Natural killer cell (primary cell): ENCODE results near the gene PDE8A. TPM values are rescaled to one million over a fixed set of nuclear protein-coding genes. Genes with fewer than 3 reads are reported as not detected.

ENCODE experiments used
- ATAC-seq, 3 donors: fragments of 150-1000 bp in 2 of 3; fragments of 200-7000 bp in 1 of 3; cut with Tn5 transposase; 1 replicate in 1 of 3; 2 replicates in 2 of 3; pipeline ENCODE4 v1.10.0; 2021; ENCODE audit warnings: mild to moderate bottlenecking in 2 of 3, moderate library complexity in 2 of 3
- DNase-seq, 2 donors: peaks; one replicate each; pipeline versions ENCODE4 v3.0.0 to v3.0.0-alpha.2; 2013 to 2021; ENCODE audit warnings: mixed read lengths in 1 of 2
- H3K27ac ChIP-seq: one replicate; pipeline ENCODE4 v1.5.1; 2013; ENCODE audit warnings: mild to moderate bottlenecking, low read length
- H3K27me3 ChIP-seq: one replicate; pipeline ENCODE4 v1.6.1; 2013; ENCODE audit warnings: low read length; ENCODE audit not compliant: control insufficient read depth, insufficient read depth
- H3K36me3 ChIP-seq: one replicate; pipeline ENCODE4 v1.6.1; 2013; ENCODE audit warnings: low read length; ENCODE audit not compliant: control insufficient read depth, insufficient read depth
- H3K4me1 ChIP-seq: one replicate; pipeline ENCODE4 v1.6.1; 2013; ENCODE audit warnings: low read length; ENCODE audit not compliant: control insufficient read depth, insufficient read depth
- H3K4me3 ChIP-seq: one replicate; pipeline ENCODE4 v1.5.1; 2013; ENCODE audit warnings: low read length
- H3K9me3 ChIP-seq: one replicate; pipeline ENCODE4 v1.6.1; 2013; ENCODE audit warnings: low read length; ENCODE audit not compliant: control insufficient read depth, insufficient read depth
- H3K27ac Mint-ChIP-seq, 2 donors: one replicate each; pipeline ENCODE4 v1.8.0; 2022; ENCODE audit warnings: mild to moderate bottlenecking in 2 of 2, mixed read lengths in 2 of 2, moderate library complexity in 1 of 2
- H3K27me3 Mint-ChIP-seq, 2 donors: one replicate each; pipeline ENCODE4 v1.8.0; 2022; ENCODE audit warnings: low read depth in 2 of 2, mixed read lengths in 2 of 2
- H3K36me3 Mint-ChIP-seq: one replicate; pipeline ENCODE4 v1.8.0; 2022; ENCODE audit warnings: mixed read lengths
- H3K4me1 Mint-ChIP-seq, 2 donors: one replicate each; pipeline ENCODE4 v1.8.0; 2022; ENCODE audit warnings: mixed read lengths in 2 of 2
- H3K4me3 Mint-ChIP-seq: one replicate; pipeline ENCODE4 v1.8.0; 2022; ENCODE audit warnings: mild to moderate bottlenecking, moderate library complexity, mixed read lengths
- H3K9me3 Mint-ChIP-seq, 2 donors: one replicate each; pipeline ENCODE4 v1.8.0; 2022; ENCODE audit warnings: mixed read lengths in 2 of 2
- WGBS: methylation state at CpG from one replicate; pipeline ENCODE4 v1.1.7; 2013; ENCODE audit warnings: missing lambda C conversion rate; ENCODE audit not compliant: insufficient coverage; 5-methylcytosine and 5-hydroxymethylcytosine counted together
- intact Hi-C: fragments of 100-400 bp; cut with micrococcal nuclease; formaldehyde crosslinking; loops from one replicate; pipeline ENCODE4 v1.14.2; 2022
- total RNA-seq, 4 donors: library from RNA; stranded (reverse); fragments of 120-200 nt in 1 of 4; gene quantifications; one replicate each; pipeline versions ENCODE4 v1.2.3 to v1.2.4, GENCODE V29; 2013 to 2022
- TF ChIP-seq, protein P1 (sequence below): fragments of 200-600 bp; IDR thresholded peaks from one replicate; pipeline ENCODE4 v1.8.0; 2022; ENCODE audit warnings: antibody characterized with exemption

The PDE8A gene
- total RNA-seq, 3 donors from 2014 or later (not counting 1 experiment from before 2014, with no cell fraction given) = 21.0 to 24.2 (median 23.8) TPM

- no peak overlapping the region for H3K27ac ChIP-seq
- H3K36me3 Mint-ChIP-seq = no peaks in the 10 kb centered on the region
- no peak overlapping the region for H3K4me3 Mint-ChIP-seq
- intact Hi-C loops = no loop called here
- ATAC-seq (no peak), DNase-seq (no peak)
- no peak overlapping the region for H3K4me3 ChIP-seq
- TF ChIP-seq, protein P1, sequence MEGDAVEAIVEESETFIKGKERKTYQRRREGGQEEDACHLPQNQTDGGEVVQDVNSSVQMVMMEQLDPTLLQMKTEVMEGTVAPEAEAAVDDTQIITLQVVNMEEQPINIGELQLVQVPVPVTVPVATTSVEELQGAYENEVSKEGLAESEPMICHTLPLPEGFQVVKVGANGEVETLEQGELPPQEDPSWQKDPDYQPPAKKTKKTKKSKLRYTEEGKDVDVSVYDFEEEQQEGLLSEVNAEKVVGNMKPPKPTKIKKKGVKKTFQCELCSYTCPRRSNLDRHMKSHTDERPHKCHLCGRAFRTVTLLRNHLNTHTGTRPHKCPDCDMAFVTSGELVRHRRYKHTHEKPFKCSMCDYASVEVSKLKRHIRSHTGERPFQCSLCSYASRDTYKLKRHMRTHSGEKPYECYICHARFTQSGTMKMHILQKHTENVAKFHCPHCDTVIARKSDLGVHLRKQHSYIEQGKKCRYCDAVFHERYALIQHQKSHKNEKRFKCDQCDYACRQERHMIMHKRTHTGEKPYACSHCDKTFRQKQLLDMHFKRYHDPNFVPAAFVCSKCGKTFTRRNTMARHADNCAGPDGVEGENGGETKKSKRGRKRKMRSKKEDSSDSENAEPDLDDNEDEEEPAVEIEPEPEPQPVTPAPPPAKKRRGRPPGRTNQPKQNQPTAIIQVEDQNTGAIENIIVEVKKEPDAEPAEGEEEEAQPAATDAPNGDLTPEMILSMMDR = no peak
- H3K27ac Mint-ChIP-seq = no peak overlapping the region
- no peaks in the 10 kb centered on the region for H3K4me1 Mint-ChIP-seq
- H3K36me3 ChIP-seq = no peaks in the 10 kb centered on the region
- H3K27me3 ChIP-seq = no peaks in the 10 kb centered on the region
- H3K27me3 Mint-ChIP-seq = peaks cover 7 to 30% of the 10 kb centered on the region in 2 donors
- no peaks in the 10 kb centered on the region for H3K9me3 Mint-ChIP-seq
- H3K4me1 ChIP-seq = no peaks in the 10 kb centered on the region
- WGBS = 100% methylated on average over 1 of the region's 1 CpG
- no peaks in the 10 kb centered on the region for H3K9me3 ChIP-seq
Observed at GRCh38 chr15:85162237-85162636, 180.6 kb downstream of the PDE8A start.

- Mint-ChIP-seq H3K4me1 (peaks cover 0 to 4% of the 10 kb centered on the region in 2 donors), H3K4me3 (no peak overlapping the region), H3K27ac (no peak overlapping the region), H3K27me3 (peaks cover 4 to 28% of the 10 kb centered on the region in 2 donors), H3K9me3 (no peaks in the 10 kb centered on the region), H3K36me3 (no peaks in the 10 kb centered on the region)
- peaks cover 6% of the 10 kb centered on the region for H3K4me1 ChIP-seq
- H3K27ac ChIP-seq = no peak overlapping the region
- TF ChIP-seq, protein P1 = no peak
- intact Hi-C loops = no loop called here
- no peak overlapping the region for H3K4me3 ChIP-seq
- H3K36me3 ChIP-seq = no peaks in the 10 kb centered on the region
- no peak for ATAC-seq
- no peaks in the 10 kb centered on the region for H3K9me3 ChIP-seq
- H3K27me3 ChIP-seq = peaks cover 5% of the 10 kb centered on the region
- 94% methylated on average over 7 of the region's 7 CpGs for WGBS
- no peak for DNase-seq
Observed at GRCh38 chr15:85164841-85165466, 183.3 kb downstream of the PDE8A start.

DNA sequence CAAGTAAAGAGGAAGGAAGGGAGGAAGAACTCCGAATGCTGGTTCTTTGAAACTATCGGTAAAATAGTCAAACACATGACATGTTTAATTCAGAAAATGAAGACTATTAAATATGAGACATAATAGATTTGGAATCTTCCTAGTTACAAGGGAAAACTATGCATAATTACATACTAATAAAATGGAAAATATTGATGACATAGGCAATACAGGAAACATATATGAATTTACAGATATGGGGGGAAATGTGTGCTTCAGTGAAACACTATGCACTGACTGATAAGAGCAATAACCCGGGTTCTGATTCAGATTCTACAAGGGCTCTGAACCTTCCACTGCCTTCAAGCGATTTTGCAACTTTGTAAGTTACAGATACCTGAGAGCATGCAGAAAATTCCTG lies 185.9 kb downstream of the PDE8A start:
- no peak overlapping the region for H3K27ac ChIP-seq
- Mint-ChIP-seq H3K9me3 (peaks cover 9 to 13% of the 10 kb centered on the region in 2 donors), H3K27ac (no peak overlapping the region), H3K36me3 (peaks cover 20% of the 10 kb centered on the region), H3K4me1 (peaks cover 0 to 4% of the 10 kb centered on the region in 2 donors), H3K27me3 (peaks cover 17 to 44% of the 10 kb centered on the region in 2 donors), H3K4me3 (no peak overlapping the region)
- no peaks in the 10 kb centered on the region for H3K36me3 ChIP-seq
- TF ChIP-seq, protein P1 = no peak
- H3K9me3 ChIP-seq = peaks cover 11% of the 10 kb centered on the region
- no peak for ATAC-seq
- no peak overlapping the region for H3K4me3 ChIP-seq
- intact Hi-C loops = no loop called here
- no peak for DNase-seq
- H3K4me1 ChIP-seq = peaks cover 6% of the 10 kb centered on the region
- peaks cover 9% of the 10 kb centered on the region for H3K27me3 ChIP-seq
- WGBS = 60% methylated on average over 2 of the region's 4 CpGs
